Measurements from ENCODE around the gene MKNK2.

The MKNK2 gene

GRCh38 chr19:2014731-2015607 lies 36.1 kb downstream of the MKNK2 start:
- H3K4me3 Mint-ChIP-seq: peak overlapping the region; percentile 77
- no peaks in the 10 kb centered on the region for H3K9me3 Mint-ChIP-seq
- no peaks in the 10 kb centered on the region for H3K27me3 Mint-ChIP-seq
- peaks cover 33% of the 10 kb centered on the region for H3K4me1 Mint-ChIP-seq
- H3K27ac Mint-ChIP-seq (ENCODE audit: low read depth): peak overlapping the region; percentile 57
- ATAC-seq (replicated peaks; ENCODE audit: extremely low read depth, poor library complexity, severe bottlenecking) (peak; percentile 34), DNase-seq (ENCODE audit: low spot score in 2 of 2) (no peak)
- peaks cover 9% of the 10 kb centered on the region for H3K36me3 Mint-ChIP-seq (ENCODE audit: insufficient read depth)

GRCh38 chr19:2014131-2014571 lies 36.9 kb downstream of the MKNK2 start:
- ATAC-seq (replicated peaks; ENCODE audit: extremely low read depth, poor library complexity, severe bottlenecking) (no peak), DNase-seq (ENCODE audit: low spot score in 2 of 2) (no peak)
- Mint-ChIP-seq H3K27me3 (no peaks in the 10 kb centered on the region), H3K9me3 (no peaks in the 10 kb centered on the region), H3K4me1 (peaks cover 26% of the 10 kb centered on the region), H3K4me3 (peak overlapping the region; percentile 77), H3K27ac (ENCODE audit: low read depth) (peak overlapping the region; percentile 57), H3K36me3 (ENCODE audit: insufficient read depth) (peaks cover 6% of the 10 kb centered on the region)

GRCh38 chr19:2013683-2013961 lies 37.4 kb downstream of the MKNK2 start:
- peak overlapping the region; percentile 72 for H3K27ac Mint-ChIP-seq (ENCODE audit: low read depth)

GRCh38 chr19:2012941-2013682 lies 37.9 kb downstream of the MKNK2 start:
- H3K9me3 Mint-ChIP-seq: no peaks in the 10 kb centered on the region
- peaks cover 26% of the 10 kb centered on the region for H3K4me1 Mint-ChIP-seq
- ATAC-seq (replicated peaks; ENCODE audit: extremely low read depth, poor library complexity, severe bottlenecking): no peak
- H3K27me3 Mint-ChIP-seq: no peaks in the 10 kb centered on the region
- H3K4me3 Mint-ChIP-seq: peak overlapping the region; percentile 77
- peaks cover 6% of the 10 kb centered on the region for H3K36me3 Mint-ChIP-seq (ENCODE audit: insufficient read depth)
- DNase-seq (ENCODE audit: low spot score in 2 of 2): no peak
- peak overlapping the region; percentile 72 for H3K27ac Mint-ChIP-seq (ENCODE audit: low read depth)

More at GRCh38 chr19:2013683-2013961, 37.4 kb downstream of the MKNK2 start:
- Mint-ChIP-seq H3K9me3 (no peaks in the 10 kb centered on the region), H3K4me3 (peak overlapping the region; percentile 77), H3K27me3 (no peaks in the 10 kb centered on the region), H3K36me3 (ENCODE audit: insufficient read depth) (peaks cover 6% of the 10 kb centered on the region), H3K4me1 (peaks cover 26% of the 10 kb centered on the region)
- ATAC-seq (replicated peaks; ENCODE audit: extremely low read depth, poor library complexity, severe bottlenecking): no peak
- DNase-seq (ENCODE audit: low spot score in 2 of 2): no peak

- Mint-ChIP-seq H3K4me3 (no peak overlapping the region), H3K27me3 (no peaks in the 10 kb centered on the region), H3K27ac (ENCODE audit: low read depth) (no peak overlapping the region), H3K9me3 (no peaks in the 10 kb centered on the region), H3K36me3 (ENCODE audit: insufficient read depth) (peaks cover 4% of the 10 kb centered on the region), H3K4me1 (peaks cover 26% of the 10 kb centered on the region)
- DNase-seq (ENCODE audit: low spot score in 2 of 2) (no peak), ATAC-seq (replicated peaks; ENCODE audit: extremely low read depth, poor library complexity, severe bottlenecking) (no peak)
These were observed 39.9 kb downstream of the MKNK2 start for GRCh38 chr19:2011169-2011568.

GRCh38 chr19:2010135-2010668 lies 40.8 kb downstream of the MKNK2 start:
- Mint-ChIP-seq H3K36me3 (ENCODE audit: insufficient read depth) (peaks cover 6% of the 10 kb centered on the region), H3K27me3 (no peaks in the 10 kb centered on the region), H3K4me1 (peaks cover 26% of the 10 kb centered on the region), H3K4me3 (no peak overlapping the region), H3K27ac (ENCODE audit: low read depth) (no peak overlapping the region), H3K9me3 (no peaks in the 10 kb centered on the region)
- ATAC-seq (replicated peaks; ENCODE audit: extremely low read depth, poor library complexity, severe bottlenecking) (no peak), DNase-seq (ENCODE audit: low spot score in 2 of 2) (no peak)

- Mint-ChIP-seq H3K27me3 (no peaks in the 10 kb centered on the region), H3K27ac (ENCODE audit: low read depth) (no peak overlapping the region), H3K4me1 (no peaks in the 10 kb centered on the region), H3K4me3 (no peak overlapping the region), H3K36me3 (ENCODE audit: insufficient read depth) (peaks cover 13% of the 10 kb centered on the region), H3K9me3 (no peaks in the 10 kb centered on the region)
- ATAC-seq (replicated peaks; ENCODE audit: extremely low read depth, poor library complexity, severe bottlenecking): no peak
- DNase-seq (ENCODE audit: low spot score in 2 of 2): no peak
These were observed 47.2 kb downstream of the MKNK2 start for GRCh38 chr19:2003874-2004273.

- Mint-ChIP-seq H3K4me1 (no peaks in the 10 kb centered on the region), H3K4me3 (no peak overlapping the region), H3K27me3 (no peaks in the 10 kb centered on the region), H3K36me3 (ENCODE audit: insufficient read depth) (peaks cover 27% of the 10 kb centered on the region), H3K9me3 (no peaks in the 10 kb centered on the region), H3K27ac (ENCODE audit: low read depth) (no peak overlapping the region)
- no peak for DNase-seq (ENCODE audit: low spot score in 2 of 2)
- ATAC-seq (replicated peaks; ENCODE audit: extremely low read depth, poor library complexity, severe bottlenecking): no peak
These were observed 51.1 kb downstream of the MKNK2 start for GRCh38 chr19:1999856-2000515.

GRCh38 chr19:1998712-1999708 lies 52.0 kb downstream of the MKNK2 start:
- ATAC-seq (replicated peaks; ENCODE audit: extremely low read depth, poor library complexity, severe bottlenecking) (no peak), DNase-seq (ENCODE audit: low spot score in 2 of 2) (no peak)
- no peak overlapping the region for H3K27ac Mint-ChIP-seq (ENCODE audit: low read depth)
- H3K4me3 Mint-ChIP-seq: no peak overlapping the region
- H3K4me1 Mint-ChIP-seq: no peaks in the 10 kb centered on the region
- H3K36me3 Mint-ChIP-seq (ENCODE audit: insufficient read depth): peaks cover 27% of the 10 kb centered on the region
- no peaks in the 10 kb centered on the region for H3K27me3 Mint-ChIP-seq
- no peaks in the 10 kb centered on the region for H3K9me3 Mint-ChIP-seq

GRCh38 chr19:1997353-1998233 lies 53.5 kb downstream of the MKNK2 start:
- no peaks in the 10 kb centered on the region for H3K27me3 Mint-ChIP-seq
- DNase-seq (ENCODE audit: low spot score in 2 of 2): no peak
- H3K9me3 Mint-ChIP-seq: no peaks in the 10 kb centered on the region
- peaks cover 30% of the 10 kb centered on the region for H3K36me3 Mint-ChIP-seq (ENCODE audit: insufficient read depth)
- ATAC-seq (replicated peaks; ENCODE audit: extremely low read depth, poor library complexity, severe bottlenecking): no peak
- no peak overlapping the region for H3K4me3 Mint-ChIP-seq
- no peak overlapping the region for H3K27ac Mint-ChIP-seq (ENCODE audit: low read depth)
- no peaks in the 10 kb centered on the region for H3K4me1 Mint-ChIP-seq

- Mint-ChIP-seq H3K27ac (ENCODE audit: low read depth) (no peak overlapping the region), H3K4me1 (no peaks in the 10 kb centered on the region), H3K9me3 (no peaks in the 10 kb centered on the region), H3K27me3 (no peaks in the 10 kb centered on the region), H3K36me3 (ENCODE audit: insufficient read depth) (peaks cover 28% of the 10 kb centered on the region), H3K4me3 (no peak overlapping the region)
- no peak for DNase-seq (ENCODE audit: low spot score in 2 of 2)
- ATAC-seq (replicated peaks; ENCODE audit: extremely low read depth, poor library complexity, severe bottlenecking): no peak
These were observed 58.2 kb downstream of the MKNK2 start for GRCh38 chr19:1992759-1993260.

Measured in central memory CD8-positive, alpha-beta T cell (primary cell).